ENCODE data around the gene ZNF850.
"Not testable (repeated sequence)": the region's sequence is repeated elsewhere in the genome, so short reads cannot be mapped to it uniquely, and the experiment has no call there.

ZNF850 gene

DNA sequence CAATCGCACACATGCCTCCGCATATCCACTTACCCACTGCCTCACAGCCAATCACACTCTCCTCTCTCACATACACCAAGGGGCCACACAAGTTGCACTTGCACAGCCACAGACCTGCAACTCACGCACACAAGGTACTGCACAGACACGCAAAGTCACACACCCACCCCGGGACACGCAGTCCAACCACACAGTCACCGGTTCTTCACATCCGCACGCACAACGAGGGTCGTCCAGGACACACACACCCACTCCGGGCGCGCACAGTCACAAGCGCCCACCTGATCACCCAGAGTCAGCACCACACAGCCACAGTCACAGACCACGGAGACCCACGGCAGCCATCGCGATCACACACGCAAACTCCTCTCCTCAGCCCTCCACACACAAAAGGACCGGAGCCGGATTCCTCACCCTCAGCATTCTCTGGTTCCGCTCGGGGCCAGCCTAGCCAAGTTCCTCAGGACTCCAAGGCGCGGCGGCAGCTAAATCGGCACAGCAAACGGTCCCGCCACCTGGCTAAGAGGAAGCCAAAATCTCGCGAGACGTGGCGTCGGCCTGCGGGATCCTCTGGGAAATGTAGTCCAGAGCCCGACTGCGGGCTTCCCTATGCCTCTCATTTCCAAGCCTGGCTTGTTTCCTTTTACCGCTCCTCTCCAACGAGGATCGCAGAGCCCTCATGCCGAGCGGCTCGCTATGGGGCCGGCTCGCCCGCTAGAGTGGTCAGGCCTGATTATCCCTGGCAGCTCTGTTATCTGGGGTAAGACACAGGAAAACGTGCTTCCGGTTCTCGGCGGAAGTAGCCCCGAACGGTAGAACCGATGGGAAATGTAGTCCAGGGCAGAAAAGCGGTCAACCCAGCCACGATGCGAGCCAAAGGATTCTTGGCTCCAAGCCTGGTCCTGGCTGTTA lies at the start of gene ZNF850:
Gene ZNF850 (minus strand): TSS at position 497 of the 912 bp plus-strand sequence. CDS start 10,201 bp downstream, outside the sequence.
- DNase-seq (ENCODE audit: extremely low read depth in 1 of 2, low read depth in 1 of 2) = peak; percentile 88 to 93

DNA sequence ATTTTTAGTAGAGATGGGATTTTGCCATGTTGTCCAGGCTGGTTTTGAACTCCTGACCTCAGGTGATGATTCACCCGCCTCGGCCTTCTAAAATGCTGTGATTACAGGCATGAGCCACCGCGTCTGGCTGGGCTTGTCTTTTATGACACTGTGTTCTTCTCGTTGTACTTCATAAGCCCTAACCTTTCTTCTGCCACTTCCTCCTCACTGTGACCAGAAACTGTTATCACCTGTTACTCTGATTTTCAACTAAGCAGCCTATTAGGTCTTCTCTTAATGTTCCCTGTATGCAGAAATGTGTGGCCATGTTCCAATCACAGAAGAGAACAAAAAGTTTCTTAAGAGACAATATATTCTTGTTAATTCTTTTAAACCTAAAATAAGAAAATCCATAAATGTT lies 49.2 kb upstream of the ZNF850 start:
- DNase-seq (ENCODE audit: extremely low read depth in 1 of 2, low read depth in 1 of 2) = no peak

GRCh38 chr19:36819130-36819630 lies 46.6 kb upstream of the ZNF850 start:
- DNase-seq (ENCODE audit: extremely low read depth in 1 of 2, low read depth in 1 of 2) = no peak

- no peak for DNase-seq (ENCODE audit: extremely low read depth in 1 of 2, low read depth in 1 of 2)
Measured at GRCh38 chr19:36807029-36807428, 34.4 kb upstream of the ZNF850 start.

GRCh38 chr19:36805364-36805763 lies 32.8 kb upstream of the ZNF850 start:
- DNase-seq (ENCODE audit: extremely low read depth in 1 of 2, low read depth in 1 of 2) = no peak

DNA sequence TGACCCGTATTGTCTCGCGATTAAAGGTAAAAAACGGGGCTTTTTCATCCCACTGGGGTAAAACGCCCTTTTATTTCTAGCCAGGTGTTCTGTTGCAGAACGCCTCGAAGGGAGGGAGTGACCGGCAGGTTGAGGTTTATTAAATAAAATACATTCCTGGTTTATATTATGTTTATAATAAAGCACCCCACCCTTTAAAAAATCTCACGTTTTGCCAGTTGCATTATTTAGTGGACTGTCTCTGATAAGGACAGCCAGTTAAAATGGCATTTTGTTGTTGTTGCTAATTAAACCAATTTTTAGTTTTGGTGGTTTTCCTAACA lies 25.1 kb upstream of the ZNF850 start:
- no peak for DNase-seq (ENCODE audit: extremely low read depth in 1 of 2, low read depth in 1 of 2)

GRCh38 chr19:36796714-36796992 lies 24.0 kb upstream of the ZNF850 start:
- DNase-seq (ENCODE audit: extremely low read depth in 1 of 2, low read depth in 1 of 2) = no peak

DNA sequence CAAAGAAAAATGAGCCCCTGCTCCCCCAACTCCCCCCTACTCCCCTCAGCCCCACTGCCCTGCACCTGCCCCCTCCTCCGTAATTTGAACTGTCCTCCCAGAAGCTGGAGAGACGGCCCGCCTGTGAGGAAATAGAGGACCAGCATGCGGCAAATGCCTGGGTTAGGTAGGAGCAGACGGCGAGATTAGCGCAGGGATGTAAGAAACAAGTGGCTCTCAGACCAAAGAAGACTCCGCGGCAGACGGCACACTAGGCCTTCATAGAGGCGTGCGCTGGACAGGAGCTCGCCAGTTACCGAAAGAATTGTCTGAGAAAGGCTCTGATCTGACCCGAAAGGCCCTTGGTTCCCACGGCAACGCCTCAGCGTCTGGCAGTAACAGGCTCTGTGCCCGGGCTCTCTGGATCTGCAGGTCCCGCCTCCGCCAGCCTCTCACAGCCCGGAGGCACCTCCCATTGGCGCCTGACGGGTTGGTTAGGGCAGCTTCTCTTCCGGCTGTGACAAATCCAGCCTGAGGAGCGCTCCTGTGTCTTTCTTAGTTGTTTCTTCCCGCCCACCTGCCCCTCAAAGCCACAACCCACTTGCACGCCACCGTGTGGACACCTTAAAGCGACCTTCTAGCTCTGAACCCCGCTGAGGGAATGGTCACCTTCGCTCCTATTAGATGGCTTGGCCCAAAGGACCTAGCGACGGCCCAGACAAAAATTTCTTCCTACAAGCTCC lies 19.0 kb upstream of the ZNF850 start:
- DNase-seq (ENCODE audit: extremely low read depth in 1 of 2, low read depth in 1 of 2) = not testable (repeated sequence)

- DNase-seq (ENCODE audit: extremely low read depth in 1 of 2, low read depth in 1 of 2) = no peak
Measured at GRCh38 chr19:36775768-36776167, 3.2 kb upstream of the ZNF850 start.

- DNase-seq (ENCODE audit: extremely low read depth in 1 of 2, low read depth in 1 of 2) = no peak
Measured at GRCh38 chr19:36773223-36773579, 594 bp upstream of the ZNF850 start.

DNA sequence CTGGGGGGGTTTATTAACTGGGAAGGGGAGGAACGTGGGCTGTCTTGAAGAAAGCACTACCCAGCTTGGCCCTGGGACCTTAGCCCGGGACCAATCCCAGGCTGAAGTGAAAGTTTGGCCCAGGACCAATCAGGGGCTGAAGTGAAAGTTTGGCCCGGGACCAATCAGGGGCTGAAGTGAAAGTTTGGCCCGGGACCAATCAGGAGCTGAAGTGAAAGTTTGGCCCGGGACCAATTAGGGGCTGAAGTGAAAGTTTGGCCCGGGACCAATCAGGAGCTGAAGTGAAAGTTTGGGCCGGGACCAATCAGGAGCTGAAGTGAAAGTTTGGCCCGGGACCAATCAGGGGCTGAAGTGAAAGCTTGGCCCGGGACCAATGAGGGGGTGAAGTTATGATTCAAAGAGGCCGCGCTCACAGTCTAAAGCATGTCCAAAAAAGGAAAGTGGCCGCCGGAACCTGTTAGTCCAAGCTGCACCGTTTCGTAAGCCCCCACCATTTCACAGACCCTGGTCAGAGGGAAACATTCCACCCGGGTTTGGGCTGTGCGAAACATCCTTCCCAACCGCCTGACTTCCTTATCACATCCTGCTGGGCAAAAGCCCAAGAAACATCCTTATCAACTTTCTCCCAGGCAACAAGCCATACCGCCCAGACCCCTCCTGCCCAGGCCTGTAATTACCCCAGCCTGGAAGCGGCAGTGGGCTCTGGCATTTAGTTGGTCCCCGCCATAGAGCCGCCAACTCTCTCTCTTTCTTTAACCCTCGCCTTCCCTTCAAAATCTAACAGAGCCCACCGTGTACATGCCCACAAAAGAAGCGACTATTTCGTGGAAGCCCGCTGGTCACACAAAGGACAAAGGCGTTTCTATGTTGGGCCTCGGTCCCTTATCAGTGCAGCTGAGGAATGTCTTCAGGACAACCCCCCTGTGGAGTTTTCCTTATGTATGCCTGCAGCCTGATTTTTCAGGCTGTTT lies 1.1 kb downstream of the ZNF850 start:
- DNase-seq (ENCODE audit: extremely low read depth in 1 of 2, low read depth in 1 of 2) = no peak

- DNase-seq (ENCODE audit: extremely low read depth in 1 of 2, low read depth in 1 of 2) = no peak
Measured at GRCh38 chr19:36750066-36750691, 22.4 kb downstream of the ZNF850 start.

DNA sequence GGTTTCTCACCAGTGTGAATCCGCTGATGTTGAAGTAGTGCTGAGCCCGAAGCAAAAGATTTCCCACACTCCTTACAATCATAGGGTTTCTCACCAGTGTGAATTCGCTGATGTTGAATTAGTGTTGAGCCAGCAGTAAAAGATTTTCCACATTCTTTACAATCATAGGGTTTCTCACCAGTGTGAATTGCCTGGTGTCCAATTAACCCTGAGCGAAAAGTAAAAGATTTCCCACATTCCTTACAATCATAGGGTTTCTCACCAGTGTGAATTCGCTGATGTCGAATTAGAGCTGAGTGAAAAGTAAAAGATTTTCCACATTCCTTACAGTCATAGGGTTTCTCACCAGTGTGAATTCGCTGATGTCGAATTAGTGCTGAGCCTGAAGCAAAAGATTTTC lies 23.0 kb downstream of the ZNF850 start:
- not testable (repeated sequence) for DNase-seq (ENCODE audit: extremely low read depth in 1 of 2, low read depth in 1 of 2)

DNA sequence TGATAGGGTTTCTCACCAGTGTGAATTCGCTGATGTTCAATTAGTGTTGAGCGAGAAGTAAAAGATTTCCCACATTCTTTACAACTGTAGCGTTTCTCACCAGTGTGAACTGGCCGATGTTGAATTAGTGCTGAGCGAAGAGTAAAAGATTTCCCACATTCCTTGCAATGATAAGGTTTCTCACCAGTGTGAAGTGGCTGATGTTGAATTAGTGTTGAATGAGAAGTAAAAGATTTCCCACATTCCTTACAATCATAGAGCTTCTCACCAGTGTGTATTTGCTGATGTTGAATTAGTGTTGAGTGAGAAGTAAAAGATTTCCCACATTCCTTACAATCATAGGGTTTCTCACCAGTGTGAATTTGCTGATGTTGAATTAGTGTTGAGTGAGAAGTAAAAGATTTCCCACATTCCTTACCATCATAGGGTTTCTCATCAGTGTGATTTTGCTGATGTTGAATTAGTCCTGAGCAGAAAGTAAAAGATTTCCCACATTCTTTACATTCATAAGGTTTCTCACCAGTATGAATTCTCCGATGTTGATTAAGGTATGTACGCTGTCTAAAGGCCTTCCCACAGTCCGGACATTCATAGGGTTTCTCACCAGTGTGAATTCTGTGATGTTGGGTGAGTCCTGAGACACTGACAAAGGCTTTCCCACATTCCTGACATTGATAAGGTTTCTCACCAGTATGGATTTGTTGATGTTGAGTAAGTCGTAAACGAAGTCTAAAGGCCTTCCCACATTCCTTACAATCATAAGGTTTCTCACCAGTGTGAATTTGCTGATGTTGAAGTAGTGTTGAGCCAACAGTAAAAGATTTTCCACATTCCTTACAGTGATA lies 24.0 kb downstream of the ZNF850 start:
- DNase-seq (ENCODE audit: extremely low read depth in 1 of 2, low read depth in 1 of 2) = no peak

- DNase-seq (ENCODE audit: extremely low read depth in 1 of 2, low read depth in 1 of 2) = no peak
Measured at GRCh38 chr19:36747750-36748149, 24.9 kb downstream of the ZNF850 start.

DNA sequence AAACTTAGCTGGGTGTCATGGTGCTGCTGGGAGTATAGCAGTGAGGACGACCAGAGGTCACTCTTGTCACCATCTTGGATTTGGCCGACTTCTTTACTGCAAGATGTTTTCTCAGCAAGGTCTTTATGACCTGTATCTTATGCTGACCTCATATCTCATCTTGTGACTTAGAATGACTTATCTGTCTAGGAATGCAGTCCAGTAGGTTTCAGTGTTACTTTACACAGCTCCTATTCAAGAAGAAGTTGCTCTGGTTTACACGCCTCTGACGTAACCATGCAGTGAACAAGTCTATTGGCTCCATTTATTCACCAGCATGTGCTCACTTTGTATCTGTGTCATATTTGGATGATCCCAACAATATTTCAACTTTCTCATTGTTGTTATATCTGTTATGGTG lies 26.7 kb downstream of the ZNF850 start:
- no peak for DNase-seq (ENCODE audit: extremely low read depth in 1 of 2, low read depth in 1 of 2)

DNA sequence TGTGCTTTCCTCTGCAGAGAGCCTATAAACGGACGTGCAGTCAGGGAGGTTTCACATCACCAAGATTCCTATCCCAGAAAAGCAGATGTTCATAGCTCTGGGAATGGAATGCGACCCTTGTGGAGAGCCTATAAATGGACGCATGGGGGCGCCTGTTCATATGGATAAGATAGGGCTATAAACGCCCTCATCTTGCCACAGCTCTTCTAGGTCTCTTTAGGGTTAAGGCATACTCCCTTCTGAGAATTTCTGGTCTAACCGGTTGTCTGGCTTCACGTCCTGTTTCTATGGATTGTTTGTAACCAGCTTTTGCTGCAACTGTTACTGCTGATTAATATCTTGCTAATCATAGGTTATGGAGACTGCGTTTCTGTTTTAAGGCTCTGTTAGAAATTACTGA lies 36.4 kb downstream of the ZNF850 start:
- DNase-seq (ENCODE audit: extremely low read depth in 1 of 2, low read depth in 1 of 2) = not testable (repeated sequence)

DNA sequence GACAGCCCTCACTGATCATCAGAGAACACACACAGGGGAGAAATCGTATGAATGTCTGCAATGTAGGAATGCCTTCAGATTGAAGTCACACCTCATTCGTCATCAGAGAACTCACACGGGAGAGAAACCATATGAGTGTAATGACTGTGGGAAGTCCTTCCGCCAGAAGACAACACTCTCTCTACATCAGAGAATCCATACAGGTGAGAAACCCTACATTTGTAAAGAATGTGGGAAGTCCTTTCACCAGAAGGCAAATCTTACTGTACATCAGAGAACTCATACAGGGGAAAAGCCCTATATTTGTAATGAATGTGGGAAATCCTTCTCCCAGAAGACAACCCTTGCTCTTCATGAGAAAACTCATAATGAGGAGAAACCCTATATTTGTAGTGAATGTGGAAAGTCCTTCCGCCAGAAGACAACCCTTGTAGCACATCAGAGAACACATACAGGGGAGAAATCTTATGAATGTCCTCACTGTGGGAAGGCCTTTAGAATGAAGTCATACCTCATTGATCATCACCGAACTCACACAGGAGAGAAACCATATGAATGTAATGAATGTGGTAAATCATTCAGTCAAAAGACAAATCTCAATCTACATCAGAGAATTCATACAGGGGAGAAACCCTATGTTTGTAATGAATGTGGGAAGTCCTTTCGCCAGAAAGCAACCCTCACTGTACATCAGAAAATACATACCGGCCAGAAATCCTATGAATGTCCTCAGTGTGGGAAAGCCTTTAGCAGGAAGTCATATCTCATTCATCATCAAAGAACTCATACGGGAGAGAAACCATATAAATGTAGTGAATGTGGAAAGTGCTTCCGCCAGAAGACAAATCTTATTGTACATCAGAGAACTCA lies 52.7 kb downstream of the ZNF850 start:
- DNase-seq (ENCODE audit: extremely low read depth in 1 of 2, low read depth in 1 of 2) = no peak

DNA sequence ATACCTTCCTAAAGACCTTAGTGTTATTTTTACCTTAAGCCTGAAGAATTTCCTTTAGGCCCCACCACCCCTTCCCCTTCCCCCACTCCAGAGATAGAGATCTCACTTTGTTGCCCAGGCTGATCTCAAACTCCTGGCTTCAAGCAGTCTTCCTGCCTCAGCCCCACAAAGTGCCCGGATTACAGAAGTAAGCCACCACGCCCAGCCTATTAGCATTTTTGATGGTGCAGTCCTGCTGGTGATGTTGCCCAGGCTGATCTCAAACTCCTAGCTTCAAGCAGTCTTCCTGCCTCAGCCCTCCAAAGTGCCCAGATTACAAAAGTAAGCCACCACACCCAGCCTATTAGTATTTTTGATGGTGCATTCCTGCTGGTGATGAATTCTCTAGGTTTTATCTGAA lies 63.2 kb downstream of the ZNF850 start:
- no peak for DNase-seq (ENCODE audit: extremely low read depth in 1 of 2, low read depth in 1 of 2)
